Stimulated activated memory B cell treated with anti-CD40 and anti-IgM and Interleukin-4, amounts not matched to agents 10 μg/mL and 1 μg/mL and 100 μg/mL, for 72 hours (primary cell): ENCODE results near the gene MEGF6.

ENCODE experiments used
- ATAC-seq: fragments of 150-1000 bp; cut with Tn5 transposase; 2 replicates; pipeline ENCODE4 v1.10.0; 2021
- H3K27ac Mint-ChIP-seq: one replicate; pipeline ENCODE4 v1.8.0; 2022; ENCODE audit warnings: mild to moderate bottlenecking, mixed read lengths
- H3K27me3 Mint-ChIP-seq: one replicate; pipeline ENCODE4 v1.8.0; 2022; ENCODE audit warnings: mixed read lengths
- H3K36me3 Mint-ChIP-seq: one replicate; pipeline ENCODE4 v1.8.0; 2022; ENCODE audit warnings: mixed read lengths
- H3K4me1 Mint-ChIP-seq: one replicate; pipeline ENCODE4 v1.8.0; 2022; ENCODE audit warnings: mixed read lengths
- H3K4me3 Mint-ChIP-seq: one replicate; pipeline ENCODE4 v1.8.0; 2022; ENCODE audit warnings: mild to moderate bottlenecking, moderate library complexity, mixed read lengths
- H3K9me3 Mint-ChIP-seq: one replicate; pipeline ENCODE4 v1.8.0; 2022; ENCODE audit warnings: mixed read lengths

The MEGF6 gene

GRCh38 chr1:3599816-3600215, 11.5 kb downstream of the MEGF6 start:
- H3K27me3 Mint-ChIP-seq = peaks cover 35% of the 10 kb centered on the region
- ATAC-seq = no peak
- no peaks in the 10 kb centered on the region for H3K36me3 Mint-ChIP-seq
- no peak overlapping the region for H3K4me3 Mint-ChIP-seq
- no peak overlapping the region for H3K27ac Mint-ChIP-seq
- H3K4me1 Mint-ChIP-seq = peaks cover 27% of the 10 kb centered on the region
- H3K9me3 Mint-ChIP-seq = no peaks in the 10 kb centered on the region

DNA sequence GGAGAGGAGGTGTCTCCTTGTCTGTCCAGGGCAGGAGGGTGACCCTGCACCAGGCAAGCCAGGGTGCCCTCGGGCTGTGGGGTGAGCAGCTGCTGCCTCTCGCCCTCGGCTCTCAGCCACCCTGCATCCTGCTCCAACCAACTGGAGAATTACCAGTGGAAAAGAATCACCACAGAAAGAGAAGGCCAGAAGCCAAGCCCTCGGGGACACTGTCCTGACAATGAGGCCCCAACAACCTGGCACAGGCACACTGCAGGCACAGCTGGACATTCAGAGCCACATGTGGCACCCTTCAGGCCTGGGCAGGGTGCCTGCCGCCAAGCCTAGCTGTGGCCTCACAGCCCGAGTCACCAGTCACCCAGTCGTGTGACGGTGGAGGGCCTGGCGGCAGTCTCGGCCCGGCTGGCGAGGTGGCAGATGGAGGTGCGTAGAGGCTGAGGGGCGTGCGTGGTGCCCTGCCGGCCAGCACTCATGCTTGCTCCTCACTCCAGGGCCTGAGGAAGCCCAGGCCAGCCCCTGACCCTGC, 12.0 kb downstream of the MEGF6 start:
- Mint-ChIP-seq H3K27me3 (peaks cover 35% of the 10 kb centered on the region), H3K36me3 (no peaks in the 10 kb centered on the region), H3K4me1 (peaks cover 27% of the 10 kb centered on the region), H3K4me3 (no peak overlapping the region), H3K9me3 (no peaks in the 10 kb centered on the region), H3K27ac (no peak overlapping the region)
- ATAC-seq = no peak

DNA sequence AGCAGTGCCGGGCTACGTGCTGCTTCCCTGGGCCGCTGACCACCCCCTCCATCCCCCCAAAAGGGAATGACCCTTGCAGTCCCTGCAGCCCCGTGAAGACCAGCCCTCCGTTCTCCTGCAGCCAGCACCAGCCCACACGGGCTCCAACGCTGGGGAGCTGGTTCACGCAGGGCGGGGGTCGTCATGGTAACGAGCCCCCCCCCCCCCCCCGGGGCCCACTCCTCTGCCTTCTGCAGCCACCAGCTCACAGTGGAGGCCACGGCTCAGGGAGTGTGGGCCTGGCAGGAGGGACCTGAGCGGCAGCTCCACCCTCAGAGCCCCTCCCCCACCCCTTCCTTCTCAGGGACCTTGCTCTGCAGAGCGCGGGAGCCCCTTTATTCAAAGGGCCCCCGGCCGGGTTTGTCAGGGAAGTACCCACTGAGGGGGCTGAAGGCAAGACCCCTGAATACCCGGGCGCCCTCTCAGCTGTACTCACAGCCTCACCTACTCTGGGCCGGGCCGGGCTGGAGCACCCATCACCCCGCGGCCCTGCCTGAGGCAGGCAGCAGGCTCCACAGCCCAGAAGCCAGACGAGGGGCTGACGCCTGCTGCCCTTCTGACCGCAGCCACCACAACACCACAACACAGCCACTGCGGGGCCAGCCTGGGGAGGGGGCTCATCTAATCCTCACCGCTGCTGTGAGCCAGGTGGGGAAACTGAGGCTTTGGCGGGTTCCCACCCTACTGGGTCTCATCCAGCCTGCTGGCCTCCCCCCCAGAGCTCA, 12.6 kb downstream of the MEGF6 start:
- Mint-ChIP-seq H3K27me3 (peaks cover 41% of the 10 kb centered on the region), H3K36me3 (no peaks in the 10 kb centered on the region), H3K9me3 (no peaks in the 10 kb centered on the region), H3K27ac (peak overlapping the region; percentile 66), H3K4me3 (no peak overlapping the region), H3K4me1 (peaks cover 31% of the 10 kb centered on the region)
- no peak for ATAC-seq

DNA sequence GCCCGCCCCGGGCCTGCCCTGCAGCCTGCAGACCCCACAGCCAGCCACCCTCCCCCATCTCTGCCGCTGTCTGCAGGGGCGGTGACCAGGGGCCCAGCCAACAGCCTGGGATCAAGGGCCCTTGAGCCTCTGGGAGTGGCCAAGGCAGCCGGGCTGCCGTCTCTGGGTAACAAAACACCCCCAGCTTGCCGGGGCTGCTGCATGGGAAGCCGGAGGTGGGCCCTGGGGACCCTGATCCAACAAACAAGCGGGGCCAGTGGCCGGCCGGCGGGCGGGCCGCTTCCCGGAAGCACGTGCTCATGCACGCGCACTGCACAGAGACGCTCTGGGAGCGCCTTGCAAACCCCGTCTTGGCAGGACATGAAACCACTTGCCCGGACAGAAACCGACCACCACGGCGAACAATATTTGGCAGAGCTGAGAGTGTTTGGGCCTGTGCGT, 13.2 kb downstream of the MEGF6 start:
- peak overlapping the region; percentile 77 for H3K4me3 Mint-ChIP-seq
- H3K4me1 Mint-ChIP-seq = peaks cover 34% of the 10 kb centered on the region
- H3K27me3 Mint-ChIP-seq = peaks cover 45% of the 10 kb centered on the region
- peak overlapping the region; percentile 66 for H3K27ac Mint-ChIP-seq
- ATAC-seq = no peak
- H3K36me3 Mint-ChIP-seq = no peaks in the 10 kb centered on the region
- H3K9me3 Mint-ChIP-seq = no peaks in the 10 kb centered on the region

DNA sequence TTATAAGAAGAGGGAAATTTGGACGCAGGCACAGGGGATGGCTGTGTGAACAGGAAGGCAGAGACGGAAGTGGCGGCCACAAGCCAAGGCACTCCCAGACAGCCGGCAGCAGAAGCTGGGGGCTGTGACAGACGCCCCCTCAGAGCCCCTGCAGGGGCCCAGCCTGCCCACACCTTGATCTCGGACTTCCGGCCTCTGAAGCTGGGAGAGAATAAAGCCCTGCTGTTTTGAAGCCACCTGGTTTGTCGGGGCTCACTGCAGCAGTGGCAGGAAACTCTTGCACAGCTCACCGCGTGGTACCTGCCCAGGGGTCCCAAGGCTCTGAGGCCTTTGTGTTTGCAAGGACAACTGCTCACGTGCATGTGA, 13.7 kb downstream of the MEGF6 start:
- no peaks in the 10 kb centered on the region for H3K9me3 Mint-ChIP-seq
- peaks cover 45% of the 10 kb centered on the region for H3K27me3 Mint-ChIP-seq
- peak overlapping the region; percentile 77 for H3K4me3 Mint-ChIP-seq
- no peak for ATAC-seq
- H3K4me1 Mint-ChIP-seq = peaks cover 34% of the 10 kb centered on the region
- H3K36me3 Mint-ChIP-seq = no peaks in the 10 kb centered on the region
- H3K27ac Mint-ChIP-seq = peak overlapping the region; percentile 66

DNA sequence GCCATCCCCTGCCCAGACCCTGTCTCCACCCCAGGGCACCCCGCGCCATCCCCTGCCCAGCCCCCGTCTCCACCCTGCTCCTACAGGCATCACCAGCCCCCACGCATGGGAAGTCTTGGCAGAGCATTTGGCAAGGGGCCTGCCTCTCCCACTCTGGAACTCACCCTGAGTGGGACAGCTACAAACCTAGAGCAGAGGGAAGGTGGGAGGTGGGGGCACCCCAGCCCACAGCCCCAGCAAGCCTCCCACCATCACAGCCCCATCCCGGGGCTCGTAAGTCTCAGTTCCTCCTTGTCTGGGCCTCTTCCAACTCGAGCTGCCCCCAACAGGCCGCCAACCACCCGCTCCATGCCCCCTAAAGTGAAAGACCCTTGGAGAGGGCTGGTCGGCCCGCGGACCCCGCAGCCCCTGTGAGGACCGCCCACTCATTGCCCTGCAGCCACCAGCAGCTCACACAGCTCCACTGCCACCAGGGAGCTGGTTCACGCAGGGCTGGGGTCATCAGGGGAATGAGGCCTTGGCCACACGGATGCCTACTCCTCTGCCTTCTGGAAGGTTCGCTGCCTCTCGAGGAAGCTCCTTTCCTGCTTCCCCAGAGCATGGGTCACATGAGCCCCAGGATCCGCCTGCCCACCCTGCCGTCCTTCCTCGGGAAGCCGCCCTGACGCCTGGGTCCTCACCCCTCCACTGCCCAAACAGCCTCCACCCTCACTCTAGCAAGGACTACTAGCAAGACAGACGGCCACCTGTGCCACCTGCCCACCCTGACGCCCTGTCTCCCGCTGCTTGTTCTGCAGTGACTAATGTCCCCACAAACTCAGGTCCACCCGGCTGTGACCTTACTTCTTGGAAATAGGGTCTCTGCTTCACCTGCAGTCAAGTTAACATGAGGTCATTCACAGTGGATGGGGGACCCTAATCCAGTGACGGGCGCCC, 14.4 kb downstream of the MEGF6 start:
- no peaks in the 10 kb centered on the region for H3K36me3 Mint-ChIP-seq
- H3K9me3 Mint-ChIP-seq = no peaks in the 10 kb centered on the region
- H3K4me1 Mint-ChIP-seq = peaks cover 34% of the 10 kb centered on the region
- no peak for ATAC-seq
- H3K4me3 Mint-ChIP-seq = peak overlapping the region; percentile 77
- peak overlapping the region; percentile 66 for H3K27ac Mint-ChIP-seq
- peaks cover 45% of the 10 kb centered on the region for H3K27me3 Mint-ChIP-seq

DNA sequence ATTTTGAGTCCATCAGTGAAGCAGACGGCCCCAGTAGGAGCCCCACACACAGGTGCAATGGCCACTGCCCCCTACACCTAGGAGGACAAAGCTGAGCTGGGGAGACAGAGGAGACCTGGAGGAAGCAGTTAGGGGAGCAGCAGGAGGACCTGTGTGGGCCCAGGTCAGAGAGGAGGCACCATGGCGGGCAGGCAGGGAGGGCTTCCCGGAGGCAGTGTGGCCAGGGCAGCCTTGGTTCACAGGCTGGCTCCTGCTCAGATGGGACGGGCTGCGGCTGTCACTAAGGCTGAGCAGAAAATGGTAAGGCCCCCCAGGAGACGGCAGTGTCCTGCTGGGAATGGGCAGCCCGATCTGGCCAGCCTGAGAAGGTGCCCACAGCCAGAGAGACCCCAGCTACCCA, 15.4 kb downstream of the MEGF6 start:
- Mint-ChIP-seq H3K27me3 (peaks cover 45% of the 10 kb centered on the region), H3K9me3 (no peaks in the 10 kb centered on the region), H3K4me3 (no peak overlapping the region), H3K27ac (no peak overlapping the region), H3K4me1 (peaks cover 34% of the 10 kb centered on the region), H3K36me3 (no peaks in the 10 kb centered on the region)
- ATAC-seq = no peak

- no peak overlapping the region for H3K27ac Mint-ChIP-seq
- peaks cover 48% of the 10 kb centered on the region for H3K27me3 Mint-ChIP-seq
- no peak for ATAC-seq
These were observed 16.5 kb downstream of the MEGF6 start for GRCh38 chr1:3594706-3595377.

DNA sequence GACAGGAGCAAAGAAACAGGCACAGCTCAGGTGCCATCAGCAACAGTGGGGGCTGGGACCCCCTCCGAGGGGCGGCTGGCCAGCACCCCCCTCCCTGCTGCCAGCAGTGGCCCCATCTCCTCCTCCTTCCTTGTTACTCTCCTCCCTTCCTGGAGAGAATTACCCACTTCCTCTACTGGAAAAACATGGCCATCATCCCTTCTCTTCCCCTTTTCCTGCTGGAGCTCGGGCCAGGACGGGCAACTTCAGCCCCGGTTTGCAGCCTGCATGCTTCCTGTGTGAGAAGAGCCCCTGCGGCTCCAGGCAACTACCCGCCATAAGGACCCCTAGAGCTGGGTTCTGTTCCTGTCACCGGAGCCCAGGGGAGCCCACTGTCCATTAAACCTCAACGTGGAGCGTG, 17.6 kb downstream of the MEGF6 start:
- H3K27me3 Mint-ChIP-seq = peaks cover 37% of the 10 kb centered on the region
- peak overlapping the region; percentile 54 for H3K27ac Mint-ChIP-seq
- no peak for ATAC-seq
- no peaks in the 10 kb centered on the region for H3K36me3 Mint-ChIP-seq
- H3K4me3 Mint-ChIP-seq = no peak overlapping the region
- peaks cover 29% of the 10 kb centered on the region for H3K4me1 Mint-ChIP-seq
- no peaks in the 10 kb centered on the region for H3K9me3 Mint-ChIP-seq

More at GRCh38 chr1:3594706-3595377, 16.5 kb downstream of the MEGF6 start:
- H3K4me1 Mint-ChIP-seq = peaks cover 34% of the 10 kb centered on the region
- no peaks in the 10 kb centered on the region for H3K9me3 Mint-ChIP-seq
- H3K36me3 Mint-ChIP-seq = no peaks in the 10 kb centered on the region
- H3K4me3 Mint-ChIP-seq = no peak overlapping the region

- Mint-ChIP-seq H3K36me3 (no peaks in the 10 kb centered on the region), H3K27me3 (peaks cover 33% of the 10 kb centered on the region), H3K4me3 (no peak overlapping the region), H3K9me3 (no peaks in the 10 kb centered on the region), H3K27ac (peak overlapping the region; percentile 54), H3K4me1 (peaks cover 25% of the 10 kb centered on the region)
- ATAC-seq = no peak
These were observed 18.0 kb downstream of the MEGF6 start for GRCh38 chr1:3593334-3593733.

DNA sequence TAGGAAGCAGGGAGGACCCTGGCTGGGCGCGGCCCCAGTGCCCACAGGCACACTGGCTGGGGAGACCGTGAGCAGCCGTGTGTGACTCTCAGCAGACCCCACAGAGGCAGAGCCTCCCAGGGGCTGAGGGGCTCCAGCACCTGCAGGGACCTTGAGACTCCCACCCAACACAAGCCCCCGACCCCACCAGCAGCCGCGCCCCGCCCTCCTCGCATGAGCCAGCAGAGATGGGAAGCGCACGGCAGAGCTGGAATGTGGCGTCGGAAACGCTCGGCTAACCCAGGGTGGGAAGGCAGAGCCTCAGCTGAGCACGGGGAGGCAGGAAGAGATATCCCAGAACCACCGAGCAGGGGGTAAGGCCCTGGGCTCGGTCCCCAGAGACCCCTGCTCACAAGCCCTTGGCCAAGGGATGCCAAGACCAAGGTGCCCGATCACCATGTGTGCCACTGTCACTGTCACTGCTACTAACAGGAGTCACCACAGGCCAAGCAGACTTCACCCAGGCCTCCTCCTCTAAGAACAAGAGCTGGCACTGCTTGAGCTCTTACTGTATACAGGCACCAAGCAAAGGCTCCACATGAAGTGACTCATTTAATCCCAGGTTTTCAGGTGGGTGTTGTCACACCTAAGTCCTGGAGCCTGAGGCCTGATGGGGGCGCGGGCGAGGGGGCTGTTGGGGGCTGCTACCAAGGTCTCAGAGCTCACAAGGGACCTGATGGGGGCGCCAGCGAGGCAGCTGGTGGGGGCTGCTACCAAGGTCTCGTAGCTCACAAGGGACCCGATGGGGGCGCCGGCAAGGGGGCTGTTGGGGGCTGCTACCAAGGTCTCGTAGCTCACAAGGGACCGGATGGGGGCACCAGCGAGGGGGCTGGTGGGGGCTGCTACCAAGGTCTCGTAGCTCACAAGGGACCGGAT, 20.1 kb downstream of the MEGF6 start:
- Mint-ChIP-seq H3K4me3 (no peak overlapping the region), H3K9me3 (no peaks in the 10 kb centered on the region), H3K27ac (no peak overlapping the region), H3K4me1 (peaks cover 7% of the 10 kb centered on the region), H3K27me3 (peaks cover 18% of the 10 kb centered on the region), H3K36me3 (no peaks in the 10 kb centered on the region)
- no peak for ATAC-seq

DNA sequence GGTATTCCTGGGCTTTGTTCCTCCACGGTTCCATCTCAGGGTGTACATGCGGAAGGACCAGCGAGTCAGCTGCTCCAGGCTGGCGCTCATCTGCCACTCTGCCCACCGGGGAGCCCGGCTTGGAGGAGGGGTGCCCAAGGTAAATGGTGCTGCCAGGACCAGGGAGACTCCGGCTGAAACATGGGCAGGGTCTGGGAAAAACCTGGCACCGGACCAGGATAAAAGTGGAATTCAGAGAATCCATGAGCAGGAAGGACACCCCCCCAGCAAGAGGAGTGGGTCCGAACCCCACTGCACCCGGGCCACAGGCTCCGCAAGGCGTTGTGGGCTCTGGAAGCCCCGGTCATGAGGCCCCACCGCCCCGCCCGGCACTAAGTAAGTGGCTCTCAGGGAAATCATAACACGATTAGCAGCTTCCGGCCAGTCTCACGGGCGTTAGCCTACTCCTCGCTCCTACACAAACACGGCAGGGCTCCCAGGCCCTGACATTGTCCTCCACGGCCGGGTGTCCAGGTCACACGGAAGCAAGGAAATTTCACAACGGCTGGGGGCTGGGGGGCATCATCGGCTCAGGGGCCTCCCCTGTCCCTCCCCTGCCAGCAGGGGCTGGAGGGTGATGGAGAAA, 21.1 kb downstream of the MEGF6 start:
- H3K27ac Mint-ChIP-seq = no peak overlapping the region
- peaks cover 7% of the 10 kb centered on the region for H3K4me1 Mint-ChIP-seq
- no peaks in the 10 kb centered on the region for H3K9me3 Mint-ChIP-seq
- ATAC-seq = no peak
- no peak overlapping the region for H3K4me3 Mint-ChIP-seq
- no peaks in the 10 kb centered on the region for H3K36me3 Mint-ChIP-seq
- H3K27me3 Mint-ChIP-seq = peaks cover 18% of the 10 kb centered on the region

DNA sequence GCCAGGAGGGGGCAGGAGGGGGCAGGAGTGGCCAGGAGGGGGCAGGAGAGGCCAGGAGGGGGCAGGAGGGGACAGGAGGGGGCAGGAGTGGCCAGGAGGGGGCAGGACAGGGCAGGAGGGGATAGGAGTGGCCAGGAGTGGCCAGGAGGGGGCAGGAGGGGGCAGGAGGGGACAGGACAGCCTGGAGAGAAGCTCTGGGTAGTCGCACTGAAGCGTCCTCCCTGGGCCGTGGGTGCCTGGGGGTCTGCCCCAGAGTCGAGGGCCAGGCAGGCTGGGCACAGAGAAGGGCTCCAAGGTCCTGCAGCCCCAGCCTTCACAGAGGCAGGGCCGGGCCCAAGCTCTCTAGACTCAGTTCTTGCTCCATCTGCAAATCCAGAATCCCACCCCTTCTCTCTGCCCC, 22.9 kb downstream of the MEGF6 start:
- Mint-ChIP-seq H3K4me1 (no peaks in the 10 kb centered on the region), H3K27me3 (peaks cover 9% of the 10 kb centered on the region), H3K27ac (no peak overlapping the region), H3K4me3 (no peak overlapping the region), H3K9me3 (no peaks in the 10 kb centered on the region), H3K36me3 (no peaks in the 10 kb centered on the region)
- no peak for ATAC-seq
